Activated T-cell treated with anti-CD3 and anti-CD28 coated beads, Interleukin-2, amount 50 U/mL, for 48 hours (primary cell): ENCODE data around the gene PRKRA.
"Not testable (repeated sequence)": the region's sequence is repeated elsewhere in the genome, so short reads cannot be mapped to it uniquely, and the experiment has no call there.

Source experiments
- DNase-seq, 2 experiments: peaks; one replicate each; pipeline ENCODE4 v3.0.0-alpha.2; 2020

The PRKRA gene

GRCh38 chr2:178412453-178412852 is 38.5 kb downstream of the PRKRA start:
- DNase-seq, result not testable (repeated sequence)

- no peak for DNase-seq
These were observed 38.9 kb downstream of the PRKRA start for GRCh38 chr2:178412047-178412446.

DNA sequence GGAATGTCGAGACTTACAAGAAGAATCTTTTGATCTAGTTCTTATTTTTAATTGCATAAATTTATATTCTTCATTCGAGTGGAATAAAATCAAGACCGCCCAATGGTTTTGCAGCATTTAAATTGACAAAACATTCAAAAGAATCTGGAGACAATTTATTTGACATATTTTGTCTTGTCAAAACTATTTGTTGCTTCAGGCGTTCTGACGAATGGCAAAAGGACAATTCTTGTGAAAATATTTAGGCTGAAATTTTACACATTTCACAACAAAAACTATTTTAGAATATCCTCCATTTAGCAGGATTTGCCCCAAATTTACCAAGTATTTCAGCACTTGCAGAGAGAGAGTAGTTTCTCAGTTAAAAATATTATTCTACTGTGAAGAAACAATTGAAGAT is 41.7 kb downstream of the PRKRA start:
- no peak for DNase-seq

GRCh38 chr2:178404368-178404767 is 46.6 kb downstream of the PRKRA start:
- peak in 1 of 2 experiments; percentile 29 for DNase-seq

DNA sequence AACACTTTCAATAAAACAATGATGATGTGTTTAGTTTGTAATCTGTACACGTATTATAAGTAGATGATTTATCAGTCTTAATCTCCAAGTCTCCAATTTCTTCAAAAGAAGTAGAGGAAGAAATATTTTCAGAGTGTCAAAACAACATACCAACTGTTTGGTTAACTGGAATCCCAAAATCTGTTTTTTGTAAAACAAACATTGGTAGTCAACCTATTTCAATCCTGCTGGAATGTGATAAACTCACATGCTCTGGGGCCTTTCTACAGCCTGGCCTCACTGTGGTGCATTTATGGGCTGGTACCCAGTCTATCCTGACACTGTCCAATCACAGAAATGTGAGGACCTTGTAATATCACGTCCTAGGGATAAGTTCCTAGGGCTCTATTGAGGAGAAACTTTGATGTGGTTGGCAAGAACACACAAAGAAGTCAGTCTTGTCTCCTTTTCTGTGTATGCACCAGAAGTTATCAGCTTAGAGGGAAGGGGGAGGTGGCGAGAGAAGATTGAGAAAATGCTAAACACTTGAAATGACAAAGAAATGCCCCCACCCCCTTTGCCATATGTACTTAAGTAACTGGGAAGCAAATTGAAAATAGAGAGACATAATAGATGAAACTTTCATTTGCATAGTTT is 47.2 kb downstream of the PRKRA start:
- DNase-seq, result no peak

GRCh38 chr2:178401994-178402437 is 49.0 kb downstream of the PRKRA start:
- DNase-seq, result no peak

DNA sequence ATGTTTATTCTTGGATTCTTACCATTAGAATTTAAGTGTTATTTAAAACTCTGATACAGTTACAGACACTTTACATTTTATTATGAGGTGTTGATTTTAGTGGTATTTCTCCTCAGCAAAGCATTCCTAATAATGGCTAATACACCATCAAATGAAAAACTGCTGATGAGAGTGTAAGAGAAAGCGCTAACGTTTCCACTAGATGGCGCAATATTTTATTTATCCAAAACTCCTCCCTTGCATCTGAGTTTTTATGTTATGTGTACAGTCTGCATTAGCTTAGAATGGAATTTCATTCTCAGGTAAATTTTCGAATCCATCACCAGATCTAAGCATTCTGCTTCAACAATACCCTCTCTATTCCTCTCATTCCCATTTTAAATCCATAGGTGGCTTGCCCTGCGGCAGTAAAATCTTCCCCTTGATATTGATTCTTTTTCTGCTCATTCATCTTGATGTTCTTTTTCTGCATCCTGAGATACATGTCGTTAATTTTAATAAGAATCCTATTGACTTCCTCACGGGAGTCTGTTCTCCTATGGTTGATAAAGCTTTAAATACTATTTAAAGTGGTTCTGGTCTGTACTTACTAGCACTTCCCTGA is 53.9 kb downstream of the PRKRA start:
- no peak for DNase-seq

- DNase-seq, result no peak
These were observed 54.9 kb downstream of the PRKRA start for GRCh38 chr2:178395941-178396570.

DNA sequence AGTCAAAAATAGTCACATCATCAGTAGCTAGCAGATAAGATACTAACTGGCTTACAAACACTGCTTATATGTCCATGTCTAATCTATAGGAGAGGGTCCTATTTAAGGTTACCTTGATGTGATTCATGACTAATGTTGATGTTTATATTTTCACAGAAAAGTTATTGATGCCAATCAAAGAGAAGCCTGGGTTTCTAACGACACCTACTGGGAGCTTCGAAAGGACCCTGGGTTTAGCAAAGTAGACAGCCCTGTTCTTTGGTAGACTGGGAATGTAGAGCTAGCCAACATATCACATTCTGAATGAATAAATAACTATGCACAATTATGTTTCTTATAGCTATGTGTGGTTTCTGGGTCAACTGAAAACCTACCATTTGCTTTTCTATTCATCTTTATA is 55.7 kb downstream of the PRKRA start:
- DNase-seq, result no peak

DNA sequence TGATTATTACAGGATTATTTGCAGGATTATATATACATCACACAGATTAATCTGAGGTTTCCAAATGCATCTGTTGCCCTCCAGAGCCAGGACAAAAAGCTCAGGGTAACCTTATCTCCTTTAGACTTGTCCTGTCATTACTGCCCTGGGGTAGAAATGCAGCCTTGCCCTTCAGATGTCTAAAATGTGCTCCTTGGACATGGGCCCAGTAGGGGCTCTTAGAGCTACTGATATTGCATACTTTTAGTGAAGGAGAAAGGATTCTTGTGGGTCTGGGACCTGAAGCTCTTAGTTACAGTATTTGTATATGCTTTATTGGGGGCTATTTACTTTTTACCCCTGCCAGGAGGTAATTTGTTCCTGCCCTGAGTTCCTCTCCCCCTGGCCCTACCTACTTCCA is 56.1 kb downstream of the PRKRA start:
- no peak for DNase-seq

- DNase-seq, result no peak
These were observed 58.8 kb downstream of the PRKRA start for GRCh38 chr2:178392215-178392614.

DNA sequence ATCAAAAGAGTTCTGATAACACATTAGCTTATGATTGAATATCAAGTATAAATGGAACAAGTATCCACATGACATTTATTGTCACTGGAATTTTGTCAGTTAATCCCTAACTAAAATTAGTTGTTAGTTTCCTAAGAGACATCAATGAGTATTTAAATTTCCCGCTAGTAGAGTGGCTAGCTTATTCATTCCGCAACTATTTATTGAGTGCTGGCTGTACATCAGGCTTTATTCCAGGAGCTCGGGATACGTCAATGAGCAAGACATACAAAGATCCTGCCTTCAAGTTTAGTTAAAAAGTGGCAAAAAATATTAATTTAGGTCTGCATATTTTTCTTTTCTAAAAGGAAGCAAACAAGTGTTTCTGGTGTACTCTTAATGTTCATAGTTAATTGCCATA is 59.3 kb downstream of the PRKRA start:
- no peak for DNase-seq

GRCh38 chr2:178388287-178388686 is 62.7 kb downstream of the PRKRA start:
- no peak for DNase-seq

DNA sequence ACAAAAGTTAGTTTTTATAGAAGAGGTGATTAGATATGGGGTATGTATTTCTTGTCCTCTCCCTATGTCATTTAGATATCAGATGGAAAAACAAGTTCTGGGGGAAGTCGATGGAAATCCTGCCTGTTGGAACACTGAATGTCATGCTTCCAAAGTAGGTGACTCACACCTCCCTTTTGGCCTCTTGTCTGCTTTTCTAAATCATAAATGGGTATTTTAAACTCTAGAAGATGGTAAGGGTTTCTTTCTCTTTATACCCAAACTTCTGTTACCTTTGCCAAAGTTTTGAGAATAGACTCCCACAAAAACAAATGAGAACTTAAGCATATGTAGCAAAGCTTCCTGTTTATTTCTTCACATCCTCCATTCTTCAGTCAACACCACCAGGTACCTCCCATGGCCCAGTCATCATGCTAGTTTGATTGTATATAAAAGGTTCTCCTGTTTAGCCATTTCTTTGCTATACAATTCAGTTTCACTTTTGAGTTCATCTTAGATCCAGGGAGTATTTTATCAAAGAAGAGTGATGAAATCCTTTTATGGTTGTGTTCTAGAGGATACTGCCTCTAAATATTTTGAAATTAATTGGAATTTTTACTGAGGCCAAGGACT is 63.9 kb downstream of the PRKRA start:
- no peak for DNase-seq

GRCh38 chr2:178385595-178386148 is 65.3 kb downstream of the PRKRA start:
- no peak for DNase-seq

DNA sequence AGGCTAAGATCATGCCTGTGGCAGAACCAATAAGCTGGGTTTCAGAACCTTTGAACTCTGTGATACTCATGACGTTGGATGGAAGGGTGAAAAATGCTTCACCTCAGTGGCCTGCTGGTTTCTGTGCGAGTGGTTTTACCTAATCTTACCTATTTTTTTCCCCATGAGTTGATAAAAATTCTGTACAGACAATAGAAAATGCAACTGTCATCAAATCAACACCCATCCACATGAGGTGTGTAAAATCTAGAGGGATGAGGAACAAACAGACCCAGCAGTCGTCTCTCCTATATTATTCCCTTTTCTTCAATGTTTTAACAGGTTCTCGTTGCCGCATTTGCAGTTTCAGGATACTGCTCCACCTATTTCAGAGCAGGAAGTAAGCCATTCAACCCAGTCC is 67.3 kb downstream of the PRKRA start:
- no peak for DNase-seq
